T-helper 2 cell treated with Interferon-gamma antibody and Interleukin-4, amounts not matched to agents 100 ng/mL and 5 ng/mL, for 36 hours (primary cell): ENCODE measurements around the gene SRXN1. TPM values are rescaled to one million over a fixed set of nuclear protein-coding genes. Genes with fewer than 3 reads are reported as not detected.
"Not testable (repeated sequence)": the region's sequence is repeated elsewhere in the genome, so short reads cannot be mapped to it uniquely, and the experiment has no call there.

Experiments
- intact Hi-C: fragments of 100-400 bp; cut with micrococcal nuclease; formaldehyde crosslinking; loops from one replicate; pipeline ENCODE4 v1.15.1; 2023
- total RNA-seq: library from RNA; stranded (reverse); gene quantifications from 2 replicates; pipeline ENCODE4 v1.2.3, GENCODE V29; 2022

SRXN1 gene
- total RNA-seq = 14.1 and 14.3 TPM in 2 replicates

- intact Hi-C loops = loop anchor here (2.0 kb wide), 2 partner anchors 14 to 110 kb away; partner anchors contain the start of gene CSNK2A1
Observed at GRCh38 chr20:653110-653589, at the start of gene SRXN1. Gene SRXN1 (minus strand): TSS chr20:653200. CDS start chr20:653185, 15 bp downstream.

- intact Hi-C loops = no loop called here
Observed at GRCh38 chr20:701401-702129, 48.6 kb upstream of the SRXN1 start.

GRCh38 chr20:699811-700338 lies 46.9 kb upstream of the SRXN1 start:
- intact Hi-C loops = no loop called here

GRCh38 chr20:699342-699741 lies 46.3 kb upstream of the SRXN1 start:
- intact Hi-C loops = no loop called here

GRCh38 chr20:698276-698675 lies 45.3 kb upstream of the SRXN1 start:
- intact Hi-C loops = no loop called here

GRCh38 chr20:697826-698225 lies 44.8 kb upstream of the SRXN1 start:
- intact Hi-C loops = no loop called here

GRCh38 chr20:695165-695866 lies 42.3 kb upstream of the SRXN1 start:
- intact Hi-C loops = no loop called here

GRCh38 chr20:694496-694895 lies 41.5 kb upstream of the SRXN1 start:
- intact Hi-C loops = no loop called here

- intact Hi-C loops = not testable (repeated sequence)
Observed at GRCh38 chr20:693786-694185, 40.8 kb upstream of the SRXN1 start.

GRCh38 chr20:692044-692443 lies 39.0 kb upstream of the SRXN1 start:
- intact Hi-C loops = no loop called here

GRCh38 chr20:689947-690346 lies 36.9 kb upstream of the SRXN1 start:
- intact Hi-C loops = no loop called here

GRCh38 chr20:689348-689747 lies 36.3 kb upstream of the SRXN1 start:
- intact Hi-C loops = no loop called here

- intact Hi-C loops = no loop called here
Observed at GRCh38 chr20:688809-689212, 35.8 kb upstream of the SRXN1 start.

- intact Hi-C loops = no loop called here
Observed at GRCh38 chr20:687468-688203, 34.6 kb upstream of the SRXN1 start.

- intact Hi-C loops = no loop called here
Observed at GRCh38 chr20:684676-685319, 31.8 kb upstream of the SRXN1 start.

GRCh38 chr20:682123-682522 lies 29.1 kb upstream of the SRXN1 start:
- intact Hi-C loops = no loop called here

GRCh38 chr20:680638-681187 lies 27.7 kb upstream of the SRXN1 start:
- intact Hi-C loops = no loop called here

GRCh38 chr20:677957-678356 lies 25.0 kb upstream of the SRXN1 start:
- intact Hi-C loops = no loop called here

- intact Hi-C loops = no loop called here
Observed at GRCh38 chr20:676967-677366, 24.0 kb upstream of the SRXN1 start.

GRCh38 chr20:676315-676937 lies 23.4 kb upstream of the SRXN1 start:
- intact Hi-C loops = no loop called here
